HG03097 (cell line): ENCODE data around the gene ZNF708.
"Not testable (repeated sequence)": the region's sequence is repeated elsewhere in the genome, so short reads cannot be mapped to it uniquely, and the experiment has no call there.

Source experiments
- ATAC-seq: cut with Tn5 transposase; IDR thresholded peaks from one replicate; pipeline ENCODE4 v1.9.1; 2021; ENCODE audit not compliant: unreplicated experiment, low FRiP score

Gene ZNF708

DNA sequence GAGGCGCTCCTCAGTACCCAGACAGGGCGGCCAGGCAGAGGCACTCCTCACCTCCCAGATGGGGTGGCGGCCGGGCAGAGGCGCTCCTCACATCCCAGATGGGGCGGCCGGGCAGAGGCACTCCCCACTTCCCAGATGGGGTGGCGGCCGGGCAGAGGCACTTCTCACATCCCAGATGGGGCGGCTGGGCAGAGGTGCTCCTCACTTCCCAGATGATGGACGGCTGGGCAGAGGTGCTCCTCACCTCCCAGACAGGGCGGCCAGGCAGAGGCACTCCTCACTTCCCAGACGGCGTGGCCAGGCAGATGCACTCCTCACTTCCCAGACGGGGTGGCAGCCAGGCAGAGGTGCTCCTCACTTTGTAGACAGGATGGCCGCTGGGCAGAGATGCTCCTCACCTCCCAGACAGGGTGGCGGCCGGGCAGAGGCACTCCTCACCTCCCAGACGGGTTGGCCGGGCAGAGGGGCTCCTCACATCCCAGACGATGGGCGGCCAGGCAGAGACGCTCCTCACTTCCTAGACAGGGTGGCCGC is 68.3 kb downstream of the ZNF708 start:
- not testable (repeated sequence) for ATAC-seq

DNA sequence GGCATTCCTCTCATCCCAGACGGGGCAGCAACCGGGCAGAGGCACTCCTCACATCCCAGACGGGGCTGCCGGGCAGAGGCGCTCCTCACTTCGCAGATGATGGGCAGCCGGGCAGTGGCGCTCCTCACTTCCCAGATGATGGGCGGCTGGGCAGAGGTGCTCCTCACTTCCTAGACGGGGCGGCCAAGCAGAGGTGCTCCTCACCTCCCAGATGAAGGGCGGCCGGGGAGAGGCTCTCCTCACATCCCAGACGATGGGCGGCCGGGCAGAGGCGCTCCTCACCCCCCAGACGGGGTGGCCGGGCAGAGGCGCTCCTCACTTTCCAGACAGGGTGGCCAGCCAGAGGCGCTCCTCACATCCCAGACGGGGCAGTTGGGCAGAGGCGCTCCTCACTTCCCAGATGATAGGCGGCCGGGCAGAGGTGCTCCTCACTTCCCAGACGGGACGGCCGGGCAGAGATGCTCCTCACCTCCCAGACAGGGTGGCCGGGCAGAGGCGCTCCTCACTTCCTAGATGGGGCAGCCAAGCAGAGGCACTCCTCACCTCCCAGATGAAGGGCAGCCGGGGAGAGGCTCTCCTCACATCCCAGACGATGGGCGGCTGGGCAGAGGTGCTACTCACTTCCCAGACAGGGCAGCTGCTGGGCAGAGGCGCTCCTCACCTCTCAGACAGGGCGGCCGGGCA is 68.9 kb downstream of the ZNF708 start:
- ATAC-seq, result no peak

DNA sequence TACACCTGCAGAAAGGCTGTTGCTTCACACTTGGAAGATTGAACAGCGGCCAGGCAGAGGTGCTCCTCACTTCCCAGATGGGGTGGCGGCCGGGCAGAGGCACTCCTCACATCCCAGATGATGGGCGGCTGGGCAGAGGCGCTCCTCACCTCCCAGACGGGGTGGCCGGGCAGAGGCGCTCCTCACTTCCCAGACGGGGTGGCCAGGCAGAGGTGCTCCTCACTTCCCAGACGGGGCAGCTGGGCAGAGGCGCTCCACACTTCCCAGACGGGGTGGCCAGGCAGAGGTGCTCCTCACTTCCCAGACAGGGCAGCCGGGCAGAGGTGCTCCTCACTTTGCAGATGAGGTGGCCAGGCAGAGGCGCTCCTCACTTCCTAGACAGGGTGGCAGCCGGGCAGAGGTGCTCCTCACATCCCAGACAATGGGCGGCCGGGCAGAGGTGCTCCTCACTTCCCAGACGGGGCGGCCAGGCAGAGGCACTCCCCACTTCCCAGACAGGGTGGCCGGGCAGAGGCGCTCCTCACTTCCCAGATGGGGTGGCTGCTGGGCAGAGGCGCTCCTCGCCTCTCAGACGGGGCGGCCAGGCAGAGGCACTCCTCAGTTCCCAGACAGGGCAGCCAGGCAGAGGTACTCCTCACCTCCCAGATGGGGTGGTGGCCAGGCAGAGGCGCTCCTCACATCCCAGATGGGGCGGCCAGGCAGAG is 69.6 kb downstream of the ZNF708 start:
- not testable (repeated sequence) for ATAC-seq

DNA sequence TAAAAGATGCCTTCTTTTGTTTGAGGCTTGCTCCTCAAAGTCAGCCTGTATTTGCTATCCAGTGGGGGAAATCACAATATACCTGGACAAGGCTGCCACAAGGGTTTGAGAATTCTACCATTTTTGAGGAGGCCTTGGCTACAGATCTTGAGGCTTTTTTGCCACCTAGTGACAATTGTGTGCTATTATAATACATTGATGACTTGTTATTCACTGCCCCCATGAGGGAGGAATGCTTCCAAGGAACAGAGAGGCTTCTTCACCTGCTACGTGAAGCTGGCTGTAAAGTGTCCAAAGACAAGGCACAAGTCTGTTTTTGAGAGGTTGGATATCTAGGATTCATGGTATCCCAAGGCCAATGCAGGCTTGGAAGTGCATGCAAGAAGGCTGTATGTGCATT is 72.5 kb downstream of the ZNF708 start:
- no peak for ATAC-seq
